DMS79 (cell line): ENCODE data around the gene CHRM1.

Experiments
- DNase-seq: peaks from one replicate; lab custom pipeline; 2025; lab: John Stamatoyannopoulos, UW

CHRM1 gene

DNA sequence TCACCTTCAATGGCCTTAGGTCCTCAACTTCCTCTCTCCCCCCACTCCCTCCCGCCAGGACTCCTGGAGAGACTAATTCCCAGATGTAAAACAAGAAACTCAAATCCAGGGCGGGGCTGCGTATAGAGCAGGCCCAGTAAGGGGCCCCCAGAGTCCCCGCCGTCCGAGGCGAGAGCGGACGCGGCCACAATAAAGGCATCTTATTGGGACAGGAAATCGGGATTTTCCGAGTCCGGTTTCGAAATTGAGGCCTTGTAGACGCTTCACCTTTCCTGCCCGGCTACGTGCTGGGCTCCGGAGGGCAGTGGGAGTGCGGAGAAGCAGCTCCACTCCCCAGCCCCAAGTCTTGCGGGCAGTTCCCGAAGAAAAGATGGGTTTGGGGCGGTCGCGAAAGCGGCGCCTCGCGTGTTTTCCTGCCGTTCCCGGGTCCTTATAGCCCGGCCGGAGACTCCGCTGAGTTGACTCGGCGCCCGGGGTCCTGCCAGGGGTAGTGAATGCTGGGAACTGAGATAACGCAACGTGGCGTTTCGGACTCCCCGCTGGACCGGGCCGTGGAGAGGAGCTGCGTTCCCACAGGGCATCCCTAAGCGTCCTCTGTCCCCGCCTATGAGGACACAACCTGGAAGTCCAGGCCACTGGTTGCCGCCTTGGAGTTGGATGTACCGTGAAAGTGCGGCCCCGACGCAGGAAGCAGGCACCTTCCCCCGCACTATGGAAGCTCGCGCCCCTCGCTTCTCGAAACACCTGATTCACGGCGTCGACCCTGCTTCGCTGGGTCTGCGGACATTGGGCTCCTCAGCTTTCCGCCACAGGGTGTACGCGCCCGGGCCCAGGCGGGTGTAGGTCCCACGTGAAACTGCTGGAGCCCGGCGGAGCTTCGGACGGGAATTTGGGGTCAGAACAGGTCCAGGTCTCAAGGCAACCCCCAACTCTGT, 4.8 kb upstream of the CHRM1 start:
- DNase-seq: peak; percentile 6

- DNase-seq: no peak
These were observed 4.1 kb upstream of the CHRM1 start for GRCh38 chr11:62925308-62925707.

- peak; percentile 24 for DNase-seq
These were observed 2.6 kb upstream of the CHRM1 start for GRCh38 chr11:62923601-62924411.

DNA sequence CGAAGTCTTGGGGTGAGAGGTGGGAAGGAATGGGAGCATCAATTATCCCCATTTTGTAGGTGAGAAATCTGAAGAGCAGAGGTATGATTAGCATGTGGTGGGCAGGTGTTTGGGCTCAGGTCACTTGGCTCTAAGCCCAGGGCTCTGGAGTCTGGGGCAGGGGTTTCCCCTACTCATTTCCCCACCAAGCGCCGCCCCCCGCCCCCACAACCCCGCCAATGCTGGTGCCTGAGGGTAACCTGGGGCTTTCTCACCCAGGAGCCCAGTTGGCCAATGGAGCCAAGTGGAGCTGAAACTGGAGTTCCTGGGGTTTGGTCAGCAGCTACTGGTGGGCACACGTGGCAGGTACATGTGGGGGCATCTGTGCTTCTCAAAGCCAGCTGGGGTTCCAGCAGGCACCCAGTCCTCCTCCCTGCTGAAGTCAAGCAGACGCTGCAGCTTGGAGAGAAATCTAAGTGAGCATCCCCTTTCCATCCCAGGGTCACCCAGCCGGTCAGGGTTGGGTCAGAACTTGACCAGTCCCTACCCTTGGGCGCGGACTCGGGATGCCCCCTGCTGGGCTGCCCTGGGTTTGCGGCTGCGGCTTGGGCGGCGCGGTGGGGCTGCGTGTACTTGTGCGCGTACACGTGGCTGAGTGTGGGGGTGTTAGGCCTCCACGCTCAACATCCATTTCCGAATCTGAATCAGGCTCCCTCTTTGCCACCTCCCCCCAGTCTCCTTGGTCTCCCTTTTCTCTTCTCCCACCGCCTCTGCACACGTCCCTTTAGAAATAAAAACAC, 1.7 kb upstream of the CHRM1 start:
- DNase-seq: no peak

DNA sequence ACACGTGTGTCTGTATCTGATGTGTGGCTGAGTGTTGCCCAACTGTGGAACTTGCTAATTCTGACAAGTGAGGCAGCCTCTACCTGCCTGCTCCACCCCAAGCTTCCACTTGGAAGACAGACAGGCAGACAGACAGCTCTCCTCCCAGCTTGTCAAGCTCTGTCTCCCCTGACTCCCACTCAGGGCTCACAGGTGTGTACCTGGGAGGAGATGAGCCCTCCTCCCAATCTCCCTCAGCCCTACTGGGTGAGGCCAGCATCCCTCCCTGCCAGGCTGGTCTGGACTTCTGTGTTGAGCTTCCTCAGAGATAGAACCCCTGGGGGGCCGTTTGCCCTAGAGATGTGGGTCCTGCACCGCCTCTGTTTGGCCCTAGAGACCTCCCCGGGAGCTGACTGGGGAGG, 1.0 kb upstream of the CHRM1 start:
- DNase-seq: no peak

DNA sequence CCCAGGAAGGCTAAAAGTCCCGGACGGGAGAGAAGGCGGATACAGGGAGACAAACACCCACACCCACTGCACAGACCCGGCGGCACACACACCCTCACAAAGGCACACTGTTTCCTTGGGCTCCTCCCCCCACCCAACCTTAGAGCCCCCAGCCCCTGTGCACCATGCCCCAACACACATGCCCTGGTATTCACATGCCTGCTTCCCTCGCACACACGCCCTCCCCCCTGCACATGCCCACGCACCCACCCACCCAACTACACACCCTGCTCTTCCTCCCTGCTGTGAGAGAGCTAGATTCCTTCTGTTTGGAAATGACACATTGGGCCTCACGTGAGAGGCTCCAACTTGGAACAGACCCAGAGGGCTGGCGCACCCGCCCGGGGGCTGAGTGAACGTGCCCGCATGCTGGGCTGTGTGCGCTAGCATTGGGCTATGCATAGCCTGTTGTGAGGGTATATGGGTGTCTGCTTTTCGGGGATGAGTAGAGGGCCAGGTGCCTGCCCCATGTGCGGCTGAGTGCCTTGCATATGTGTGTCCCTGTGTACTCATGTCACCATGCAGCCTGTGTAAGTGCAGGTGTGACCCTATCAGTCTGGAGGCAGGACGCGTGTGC, 518 bp upstream of the CHRM1 start:
- no peak for DNase-seq

DNA sequence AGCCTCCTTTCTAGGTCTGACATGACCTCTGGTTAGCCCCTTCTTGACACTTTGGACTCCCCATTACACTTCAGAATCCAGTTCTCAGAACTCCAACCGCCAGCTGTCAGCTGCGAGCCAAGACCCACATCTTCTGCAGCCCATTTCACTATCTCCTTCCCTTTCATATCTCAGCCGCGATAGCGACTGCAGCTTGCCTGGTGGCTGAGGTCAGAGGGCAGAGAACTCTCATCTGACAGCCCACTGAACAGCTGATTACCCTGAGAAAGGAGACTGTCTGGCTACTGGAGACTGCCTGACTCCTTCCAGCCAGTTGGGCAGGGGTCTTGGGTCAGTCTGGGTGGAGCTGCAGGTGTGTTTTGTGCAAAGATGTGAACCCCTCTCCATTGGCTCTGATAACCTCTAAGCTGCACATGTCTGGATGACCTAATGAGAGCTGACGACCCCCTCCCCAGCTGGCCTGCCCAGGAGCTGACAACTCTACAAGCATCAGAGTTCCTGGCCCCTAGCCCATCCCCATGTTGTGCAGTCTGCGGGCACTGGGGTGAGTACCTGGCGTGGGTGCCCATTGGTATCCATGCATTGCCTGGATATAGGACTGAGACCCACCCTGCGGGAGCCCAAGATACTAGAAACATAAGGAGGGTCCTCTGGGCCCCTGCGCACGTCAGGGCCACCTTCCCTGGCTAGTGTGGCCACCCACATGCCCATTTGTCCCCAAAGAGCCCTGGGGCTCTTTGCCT, 1.1 kb downstream of the CHRM1 start:
- DNase-seq: no peak

DNA sequence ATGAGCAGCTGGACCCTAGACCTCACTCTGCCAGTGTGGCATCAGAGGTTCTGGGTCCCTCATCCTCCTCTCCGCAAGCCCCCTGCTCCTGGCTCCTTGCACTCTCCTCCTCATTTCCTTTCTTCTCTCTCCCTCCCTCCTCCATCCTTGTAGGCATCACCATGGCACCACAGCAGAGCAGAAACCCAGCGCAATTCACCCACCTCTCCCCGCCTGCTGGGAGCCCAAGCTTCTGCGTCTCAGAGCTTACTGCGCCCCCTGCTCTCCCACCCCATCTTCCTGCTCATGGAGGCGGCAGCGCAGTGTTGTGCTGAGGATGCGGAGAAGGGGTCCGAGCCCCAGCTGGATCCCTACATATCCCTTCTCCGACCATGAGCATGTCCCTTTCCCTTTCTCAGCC, 1.7 kb downstream of the CHRM1 start:
- no peak for DNase-seq

- DNase-seq: no peak
These were observed 2.6 kb downstream of the CHRM1 start for GRCh38 chr11:62918531-62918930.

DNA sequence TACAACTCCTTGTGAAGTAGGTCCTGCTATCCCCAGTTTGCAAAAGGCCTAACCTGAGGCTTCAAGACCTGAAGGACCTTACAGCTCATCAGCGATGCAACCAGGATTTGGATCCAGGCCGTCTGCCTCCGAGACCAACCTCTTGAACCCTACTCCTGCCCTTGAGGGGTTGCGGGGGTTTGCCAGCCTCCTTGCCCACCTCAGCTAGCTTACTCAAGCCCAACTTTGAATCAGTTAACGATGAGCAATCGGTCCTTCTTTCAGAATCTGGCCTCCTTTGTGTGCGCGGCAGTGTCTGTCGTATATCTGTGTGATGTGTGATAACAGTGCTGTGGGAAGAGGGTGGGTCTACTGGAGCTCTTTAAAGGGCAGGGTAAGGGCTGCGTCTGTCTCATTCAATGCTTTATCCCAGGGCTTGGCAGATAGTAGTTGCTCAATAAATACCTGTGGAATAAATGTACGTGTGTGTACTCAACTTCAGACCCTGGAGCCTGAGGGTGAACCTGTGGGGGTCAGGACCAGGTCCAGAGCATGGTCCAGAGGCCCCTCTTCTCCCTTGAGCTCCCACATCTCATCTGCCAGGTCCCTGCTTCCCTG, 3.2 kb downstream of the CHRM1 start:
- no peak for DNase-seq

DNA sequence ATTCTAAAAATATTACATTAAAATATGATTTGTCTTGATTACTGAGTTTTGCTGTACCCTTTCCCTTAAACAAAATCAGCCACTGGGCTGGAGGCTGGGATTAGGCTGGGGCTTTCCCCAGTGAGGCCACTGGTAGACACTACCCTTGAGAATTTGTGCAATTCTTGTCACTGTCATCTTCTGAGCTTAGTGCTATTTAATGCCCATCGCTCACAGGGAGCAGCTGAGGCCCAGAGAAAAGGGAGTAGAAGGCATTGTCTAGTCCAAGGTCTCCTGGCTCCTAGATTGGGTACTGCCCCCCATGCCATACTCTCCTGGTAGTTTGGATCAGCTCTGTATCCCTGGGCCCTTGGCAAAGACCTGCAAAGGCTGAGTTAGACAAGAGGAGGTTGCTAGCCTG, 6.7 kb downstream of the CHRM1 start:
- no peak for DNase-seq

DNA sequence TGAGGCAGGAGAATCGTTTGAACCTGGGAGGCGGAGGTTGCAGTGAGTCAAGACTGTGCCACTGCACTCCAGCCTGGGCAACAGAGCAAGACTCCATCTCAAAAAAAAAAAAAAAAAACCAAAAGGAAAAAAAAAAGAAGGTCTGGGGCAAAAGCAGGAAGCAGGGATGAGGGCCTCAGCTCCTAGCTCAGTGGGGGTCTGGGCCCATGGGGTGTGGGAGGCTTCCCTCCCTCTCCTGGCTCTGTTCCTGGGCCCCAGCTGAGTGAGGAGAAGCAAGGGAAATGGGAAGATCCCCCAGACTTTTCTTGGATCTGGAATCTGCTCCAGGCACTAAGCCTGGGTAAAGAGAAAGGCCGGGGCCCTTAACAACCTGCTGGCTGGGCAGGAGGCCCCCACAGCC, 8.9 kb downstream of the CHRM1 start:
- DNase-seq: no peak

DNA sequence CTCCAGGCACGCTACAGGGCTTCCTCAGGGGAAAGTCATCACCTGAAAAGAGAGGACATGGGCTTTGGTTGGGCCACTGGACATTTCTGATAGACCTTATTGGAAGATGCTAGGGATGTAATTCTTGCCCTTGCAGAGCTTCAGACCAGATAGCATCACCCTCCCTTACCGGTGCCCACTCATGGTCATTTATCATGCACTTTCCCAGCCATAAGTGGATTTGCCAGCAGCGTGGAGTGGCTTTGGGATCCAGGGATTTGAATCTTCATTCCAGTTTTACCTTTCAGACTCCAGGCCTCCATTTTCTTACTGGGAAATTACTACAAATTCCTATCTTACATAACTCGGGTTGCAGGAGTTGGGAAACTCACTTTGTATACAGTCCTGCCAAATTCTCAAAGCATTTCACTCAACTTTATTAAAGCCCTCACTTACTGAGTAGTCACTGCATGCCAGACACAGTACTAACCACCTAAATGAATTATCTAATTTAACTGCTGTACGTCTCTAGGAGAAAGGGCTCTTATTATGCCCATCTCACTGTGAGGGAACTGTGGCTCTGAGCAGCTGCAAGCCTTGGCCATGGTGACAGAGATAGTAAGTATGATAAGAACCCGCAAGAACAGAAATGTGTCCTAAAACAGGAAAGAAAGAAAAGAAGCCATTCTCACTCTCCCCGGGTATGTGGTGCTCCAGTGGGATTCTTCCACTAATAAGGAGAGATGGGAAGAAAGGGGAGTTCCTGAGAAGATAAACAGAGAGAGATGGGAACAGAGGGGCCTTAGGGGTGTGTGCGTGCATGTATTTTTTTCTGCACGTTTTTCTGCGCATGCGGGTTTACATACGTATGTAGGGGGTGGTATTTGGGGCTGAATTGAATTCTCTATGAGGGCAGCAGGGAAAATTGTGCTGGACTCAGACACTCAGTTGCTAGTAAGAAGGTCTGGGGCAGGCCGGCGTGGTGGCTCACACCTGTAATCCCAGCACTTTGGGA, 9.7 kb downstream of the CHRM1 start:
- no peak for DNase-seq

- DNase-seq: no peak
These were observed 10.9 kb downstream of the CHRM1 start for GRCh38 chr11:62910141-62910882.

- DNase-seq: no peak
These were observed 11.9 kb downstream of the CHRM1 start for GRCh38 chr11:62909107-62909894.

- no peak for DNase-seq
These were observed 12.6 kb downstream of the CHRM1 start for GRCh38 chr11:62908468-62909072.

- DNase-seq: peak; percentile 64
These were observed 15.1 kb downstream of the CHRM1 start for GRCh38 chr11:62905927-62906531.
